C1 segment of cervical spinal cord (tissue), 14 donors: ENCODE measurements around the gene CAPN12.
"Not testable (repeated sequence)": the region's sequence is repeated elsewhere in the genome, so short reads cannot be mapped to it uniquely, and the experiment has no call there.

ENCODE experiments used
- DNase-seq, 14 donors: peaks; one replicate each; lab custom pipeline; 2025; lab: John Stamatoyannopoulos, UW

The CAPN12 gene

GRCh38 chr19:38770228-38770948 is 26.1 kb upstream of the CAPN12 start:
- not testable (repeated sequence) for DNase-seq

- DNase-seq: peak in 10 of 14 donors; percentile 15 to 64 (median 36)
These were observed 25.4 kb upstream of the CAPN12 start for GRCh38 chr19:38769635-38770211.

- no peak for DNase-seq
These were observed 22.2 kb upstream of the CAPN12 start for GRCh38 chr19:38766276-38767047.

GRCh38 chr19:38765214-38765613 is 20.9 kb upstream of the CAPN12 start:
- no peak for DNase-seq

- DNase-seq: no peak
These were observed 19.5 kb upstream of the CAPN12 start for GRCh38 chr19:38763795-38764220.

GRCh38 chr19:38761884-38762389 is 17.7 kb upstream of the CAPN12 start:
- DNase-seq: not testable (repeated sequence)

GRCh38 chr19:38760805-38761517 is 16.7 kb upstream of the CAPN12 start:
- not testable (repeated sequence) for DNase-seq

GRCh38 chr19:38759590-38760003 is 15.3 kb upstream of the CAPN12 start:
- peak in 1 of 14 donors; percentile 3 for DNase-seq

GRCh38 chr19:38754196-38754595 is 9.9 kb upstream of the CAPN12 start:
- DNase-seq: not testable (repeated sequence)

- DNase-seq: not testable (repeated sequence)
These were observed 9.5 kb upstream of the CAPN12 start for GRCh38 chr19:38753783-38754182.

- no peak for DNase-seq
These were observed 1.0 kb upstream of the CAPN12 start for GRCh38 chr19:38745316-38745715.

- no peak for DNase-seq
These were observed 600 bp upstream of the CAPN12 start for GRCh38 chr19:38744874-38745273.

GRCh38 chr19:38743394-38744297 is 628 bp downstream of the CAPN12 start:
- no peak for DNase-seq

GRCh38 chr19:38742906-38743305 is 1.4 kb downstream of the CAPN12 start:
- DNase-seq: no peak

GRCh38 chr19:38742296-38742695 is 2.0 kb downstream of the CAPN12 start:
- DNase-seq: no peak

GRCh38 chr19:38741670-38742069 is 2.6 kb downstream of the CAPN12 start:
- DNase-seq: no peak

- DNase-seq: no peak
These were observed 3.3 kb downstream of the CAPN12 start for GRCh38 chr19:38740932-38741331.

- DNase-seq: no peak
These were observed 4.0 kb downstream of the CAPN12 start for GRCh38 chr19:38740257-38740592.

- no peak for DNase-seq
These were observed 4.6 kb downstream of the CAPN12 start for GRCh38 chr19:38739440-38740256.
